ENCODE results near the gene THSD8.

The THSD8 gene

DNA sequence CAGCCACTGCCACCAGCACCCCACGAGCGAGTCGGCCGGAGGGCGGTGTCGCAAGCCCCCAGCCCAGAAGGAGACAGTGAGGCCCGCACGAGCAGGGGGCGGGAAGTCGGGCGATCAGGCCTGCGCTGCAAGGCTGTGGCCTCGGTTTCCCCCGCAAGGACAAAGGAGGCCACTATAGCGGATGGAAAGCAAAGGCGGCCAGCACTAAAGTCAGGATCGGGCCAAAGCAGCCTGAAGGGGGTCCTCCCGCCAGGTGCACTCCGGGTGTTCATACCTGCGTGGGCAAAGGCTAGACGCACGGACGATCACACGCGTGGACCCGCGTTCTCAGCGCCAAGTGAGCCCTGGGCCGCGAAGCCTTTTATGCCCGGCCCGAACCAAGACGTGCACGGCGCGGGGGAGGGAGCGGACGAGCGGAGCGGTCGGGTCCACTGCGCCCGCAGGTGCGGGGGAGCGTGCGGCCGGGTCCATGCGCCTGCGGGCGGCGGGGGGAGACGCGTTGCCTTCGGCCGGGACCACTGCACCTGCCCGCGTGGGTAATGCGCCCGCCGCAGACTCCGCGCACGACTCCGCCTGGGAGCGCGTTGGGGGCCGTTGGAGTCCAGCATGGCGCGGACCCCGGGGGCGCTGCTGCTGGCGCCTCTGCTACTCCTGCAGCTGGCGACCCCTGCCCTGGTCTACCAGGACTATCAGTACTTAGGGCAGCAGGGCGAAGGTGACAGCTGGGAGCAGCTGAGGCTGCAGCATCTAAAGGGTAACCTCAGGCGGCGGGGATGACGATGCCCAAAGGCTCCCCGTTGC, at the start of gene THSD8, which contains the start of gene PRDX2:
THSD8 (plus strand) TSS at position 604 of the 801 bp plus-strand sequence; CDS start at position 607, 3 bp downstream.
PRDX2 (minus strand) TSS at position 335 of the 801 bp plus-strand sequence. CDS start 539 bp downstream, outside the sequence.
- peak within 1 kb of the TSS; percentile 69 for H3K4me3 ChIP-seq (ENCODE audit: low read length)
- TF ChIP-seq ZNF274 (IDR thresholded peaks at IDR 0.05; ENCODE audit: low read depth, low read length), result no peak

DNA sequence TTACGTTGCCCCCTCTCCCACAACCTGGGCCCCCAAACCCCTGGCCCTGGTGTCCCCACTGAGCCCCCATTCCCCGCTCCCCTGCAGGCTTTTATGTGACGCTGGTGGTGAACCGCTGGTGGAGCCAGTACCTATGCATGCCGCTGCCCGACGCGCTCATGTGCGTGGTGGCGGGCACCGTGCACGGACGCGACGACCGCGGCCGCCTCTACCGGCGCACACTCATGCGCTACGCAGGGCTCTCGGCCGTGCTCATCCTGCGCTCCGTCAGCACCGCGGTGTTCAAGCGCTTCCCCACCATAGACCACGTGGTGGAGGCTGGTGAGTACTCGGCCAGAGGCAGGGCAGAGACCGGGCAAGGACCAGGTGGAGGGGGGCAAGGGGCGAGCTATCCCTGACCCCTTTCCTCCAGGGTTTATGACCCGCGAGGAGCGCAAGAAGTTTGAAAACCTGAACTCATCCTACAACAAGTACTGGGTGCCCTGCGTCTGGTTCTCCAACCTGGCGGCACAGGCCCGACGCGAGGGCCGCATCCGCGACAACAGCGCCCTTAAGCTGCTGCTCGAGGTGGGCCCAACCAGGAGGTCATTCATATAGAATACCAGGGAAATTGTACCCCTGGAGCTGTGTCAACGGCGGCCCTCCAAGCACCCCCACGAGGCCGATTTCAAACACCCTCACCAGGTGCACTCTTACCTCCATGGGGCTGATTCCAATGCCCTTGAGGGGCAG, 47.2 kb upstream of the THSD8 start:
- no peak for TF ChIP-seq ZNF274 (IDR thresholded peaks at IDR 0.05; ENCODE audit: low read depth, low read length)
- H3K4me3 ChIP-seq (ENCODE audit: low read length), result no peak overlapping the region

DNA sequence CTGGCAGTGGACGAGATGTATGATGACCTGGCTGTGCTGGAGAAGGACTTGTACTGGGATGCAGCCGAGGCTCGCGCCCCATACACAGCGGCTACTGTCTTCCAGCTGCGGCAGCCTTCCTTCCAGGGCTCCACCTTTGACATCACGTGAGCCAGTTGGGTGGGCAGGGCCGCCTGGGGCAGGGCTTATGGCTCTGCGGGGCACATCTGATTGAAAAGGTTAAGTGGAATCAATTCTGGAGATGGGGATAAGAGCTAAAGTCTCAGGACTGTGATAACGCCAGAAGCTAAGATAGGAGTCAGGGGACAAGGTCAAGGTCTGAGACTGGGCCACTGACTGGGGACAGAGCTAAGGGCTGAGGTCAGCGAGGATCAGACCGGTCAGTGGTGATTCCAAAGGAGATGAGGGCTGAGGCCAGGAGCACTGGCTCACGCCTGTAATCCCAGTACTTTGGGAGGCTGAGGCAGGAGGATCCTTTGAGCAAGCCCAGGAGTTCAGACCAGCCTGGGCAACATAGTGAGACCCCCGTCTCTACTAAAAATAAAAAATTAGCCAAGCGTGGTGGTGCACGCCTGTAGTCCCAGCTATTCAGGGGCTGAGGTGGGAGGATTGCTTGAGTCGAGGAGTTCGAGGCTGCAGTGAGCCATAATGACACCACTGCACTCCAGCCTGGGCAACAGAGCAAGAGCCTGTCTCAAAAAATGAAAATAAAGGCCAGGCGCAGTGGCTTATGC, 45.6 kb upstream of the THSD8 start:
- TF ChIP-seq ZNF274 (IDR thresholded peaks at IDR 0.05; ENCODE audit: low read depth, low read length), result no peak
- no peak overlapping the region for H3K4me3 ChIP-seq (ENCODE audit: low read length)

DNA sequence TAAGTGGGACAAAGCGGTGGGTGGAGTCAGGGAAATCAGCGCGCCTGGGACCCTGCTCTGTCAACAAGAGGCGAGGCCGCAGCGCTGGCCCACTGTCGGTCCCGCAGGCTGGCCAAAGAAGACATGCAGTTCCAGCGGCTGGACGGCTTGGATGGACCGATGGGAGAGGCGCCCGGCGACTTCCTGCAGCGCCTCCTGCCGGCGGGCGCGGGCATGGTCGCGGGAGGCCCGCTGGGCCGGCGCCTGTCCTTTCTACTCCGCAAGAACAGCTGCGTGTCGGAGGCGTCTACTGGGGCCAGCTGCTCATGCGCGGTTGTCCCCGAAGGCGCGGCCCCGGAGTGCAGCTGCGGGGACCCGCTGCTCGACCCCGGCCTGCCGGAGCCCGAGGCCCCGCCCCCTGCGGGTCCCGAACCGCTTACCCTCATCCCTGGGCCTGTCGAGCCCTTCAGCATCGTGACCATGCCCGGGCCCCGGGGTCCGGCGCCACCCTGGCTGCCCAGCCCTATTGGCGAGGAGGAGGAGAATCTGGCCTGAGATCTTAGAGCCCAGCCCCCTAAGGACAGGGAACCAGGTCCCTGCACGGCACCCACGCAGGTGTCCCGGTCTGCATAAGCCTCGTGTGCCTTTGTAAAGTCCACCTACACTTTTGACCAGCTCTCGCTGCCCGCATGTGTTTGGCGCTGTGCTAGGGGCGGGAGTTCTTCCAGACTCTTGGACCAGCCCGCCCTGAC, 44.2 kb upstream of the THSD8 start:
- H3K4me3 ChIP-seq (ENCODE audit: low read length), result no peak overlapping the region; the same call in 1 of the 2 replicates
- TF ChIP-seq ZNF274 (IDR thresholded peaks at IDR 0.05; ENCODE audit: low read depth, low read length), result no peak

DNA sequence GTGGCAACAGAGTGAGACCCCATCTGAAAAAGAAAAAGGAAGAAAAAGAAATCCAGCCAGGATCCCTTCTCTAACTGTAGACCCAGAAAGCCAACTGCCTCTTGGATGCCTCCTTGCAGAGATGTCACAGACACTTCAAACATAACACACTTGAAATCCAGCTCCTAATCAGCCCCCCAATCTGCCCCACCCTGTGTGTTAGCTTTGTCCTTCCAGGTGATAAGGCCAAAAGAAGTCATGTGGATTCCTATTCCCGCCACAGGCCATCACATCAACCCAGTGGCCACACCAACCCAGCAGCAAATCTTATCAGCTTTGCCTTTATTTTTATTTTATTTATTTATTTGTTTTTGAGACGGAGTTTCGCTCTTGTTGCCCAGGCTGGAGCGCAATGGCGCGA, 42.2 kb upstream of the THSD8 start:
- no peak for TF ChIP-seq ZNF274 (IDR thresholded peaks at IDR 0.05; ENCODE audit: low read depth, low read length)
- no peak overlapping the region for H3K4me3 ChIP-seq (ENCODE audit: low read length)

DNA sequence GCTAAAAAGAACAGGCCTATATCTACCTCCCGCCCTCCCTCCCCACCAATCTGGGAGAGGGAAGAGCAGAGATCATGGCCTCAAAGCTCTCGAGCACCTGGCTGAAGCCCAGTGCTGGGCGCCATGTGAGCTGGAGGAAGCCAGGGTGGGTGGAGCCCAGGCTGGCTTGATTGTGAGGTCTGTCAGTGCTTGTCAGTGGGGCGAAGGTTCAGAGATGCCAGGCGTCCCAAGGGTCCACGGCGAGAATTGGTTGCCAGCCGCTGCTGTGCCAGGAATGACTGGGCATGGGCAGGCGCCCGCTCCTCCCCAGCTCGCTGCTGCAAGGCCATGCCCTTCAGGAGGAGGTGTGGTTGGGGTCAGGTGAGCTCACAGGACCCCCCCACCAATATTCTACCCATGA, 38.8 kb upstream of the THSD8 start:
- H3K4me3 ChIP-seq (ENCODE audit: low read length), result no peak overlapping the region
- no peak for TF ChIP-seq ZNF274 (IDR thresholded peaks at IDR 0.05; ENCODE audit: low read depth, low read length)

DNA sequence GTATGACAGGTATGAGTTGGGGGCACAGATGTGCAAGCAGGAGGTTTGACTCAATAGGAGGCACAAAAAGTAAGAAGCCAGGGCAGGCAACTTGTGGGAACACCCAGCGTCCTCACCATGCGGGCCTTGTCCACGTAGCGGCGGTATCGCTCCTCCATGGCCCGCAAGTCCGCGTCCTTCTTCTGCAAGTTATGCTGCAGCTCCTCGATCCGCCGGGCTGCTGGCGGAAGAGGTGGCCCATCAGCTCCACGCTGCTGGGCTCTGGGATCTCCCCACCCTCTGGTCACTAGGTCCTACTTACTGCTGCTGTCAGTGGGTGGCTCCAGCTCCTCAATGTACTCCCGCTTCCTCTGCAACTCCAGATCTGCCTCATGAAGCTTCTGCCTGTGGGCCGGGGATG, 37.2 kb upstream of the THSD8 start:
- TF ChIP-seq ZNF274 (IDR thresholded peaks at IDR 0.05; ENCODE audit: low read depth, low read length), result no peak

DNA sequence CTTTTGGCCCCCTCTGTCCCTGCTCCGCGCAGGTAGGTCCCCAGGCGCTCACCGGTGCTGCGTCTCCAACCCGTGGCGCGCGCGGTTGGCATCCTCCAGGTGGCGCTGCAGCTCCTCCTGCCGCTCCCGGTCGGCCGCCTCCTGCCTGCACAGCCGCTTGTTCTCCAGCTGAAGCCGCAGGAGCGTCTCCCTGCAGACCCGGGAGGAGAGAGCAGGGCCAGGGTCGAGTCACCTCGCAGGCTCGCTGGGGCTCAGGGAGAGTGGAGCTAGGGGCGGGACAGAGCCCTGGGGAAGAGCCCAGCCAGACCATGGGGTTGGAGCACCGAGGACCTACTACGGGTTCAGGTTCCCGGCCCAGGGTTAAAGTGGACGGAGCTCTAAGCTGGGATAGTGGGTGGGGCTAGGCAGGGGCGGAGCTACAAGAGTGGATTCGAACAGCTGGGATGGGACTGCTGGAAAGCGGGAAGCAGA, 35.8 kb upstream of the THSD8 start:
- TF ChIP-seq ZNF274 (IDR thresholded peaks at IDR 0.05; ENCODE audit: low read depth, low read length), result no peak
- no peak overlapping the region for H3K4me3 ChIP-seq (ENCODE audit: low read length)

More for the DNA sequence above, 37.2 kb upstream of the THSD8 start:
- no peak overlapping the region for H3K4me3 ChIP-seq (ENCODE audit: low read length)

DNA sequence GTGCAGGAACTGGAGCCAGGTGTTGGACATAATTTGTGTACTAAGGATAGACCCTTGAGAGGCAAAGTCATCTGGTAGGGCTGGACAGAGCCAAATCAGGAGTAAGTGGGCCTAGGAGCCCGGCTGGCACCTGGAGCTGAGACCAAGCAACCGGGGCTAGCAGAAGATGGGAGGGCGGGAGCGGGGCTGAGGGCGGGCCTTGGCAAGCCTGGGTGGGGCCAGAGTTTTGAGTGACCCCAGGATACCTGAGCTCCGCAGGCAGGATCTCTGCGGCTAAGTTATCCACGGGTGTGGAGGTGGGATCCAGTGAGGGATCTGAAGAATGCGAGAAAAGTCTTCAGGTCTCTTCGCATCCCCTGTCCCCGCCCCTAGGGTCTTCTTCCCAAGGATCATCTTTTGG, 34.7 kb upstream of the THSD8 start:
- TF ChIP-seq ZNF274 (IDR thresholded peaks at IDR 0.05; ENCODE audit: low read depth, low read length), result no peak
- no peak overlapping the region for H3K4me3 ChIP-seq (ENCODE audit: low read length)

DNA sequence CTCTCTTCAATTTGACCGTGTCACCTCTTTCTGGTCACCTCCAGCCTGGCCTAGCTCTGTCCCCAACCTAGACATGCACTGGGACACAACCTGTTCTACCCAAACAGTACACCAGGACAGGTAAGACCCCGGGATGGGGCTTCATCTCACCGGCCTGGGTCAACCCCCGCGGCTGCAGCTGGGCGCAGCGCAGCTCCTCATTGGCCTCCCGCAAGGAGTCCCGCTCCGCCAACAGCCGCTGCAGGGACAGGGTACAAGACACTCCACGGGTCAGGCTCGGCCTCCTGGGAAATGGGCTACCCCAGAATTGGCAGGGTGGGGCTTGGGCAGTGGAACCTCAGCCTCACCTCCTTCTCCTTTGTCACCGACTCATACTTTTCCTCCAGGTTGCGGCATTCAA, 34.2 kb upstream of the THSD8 start:
- no peak for TF ChIP-seq ZNF274 (IDR thresholded peaks at IDR 0.05; ENCODE audit: low read depth, low read length)
- H3K4me3 ChIP-seq (ENCODE audit: low read length), result no peak overlapping the region

DNA sequence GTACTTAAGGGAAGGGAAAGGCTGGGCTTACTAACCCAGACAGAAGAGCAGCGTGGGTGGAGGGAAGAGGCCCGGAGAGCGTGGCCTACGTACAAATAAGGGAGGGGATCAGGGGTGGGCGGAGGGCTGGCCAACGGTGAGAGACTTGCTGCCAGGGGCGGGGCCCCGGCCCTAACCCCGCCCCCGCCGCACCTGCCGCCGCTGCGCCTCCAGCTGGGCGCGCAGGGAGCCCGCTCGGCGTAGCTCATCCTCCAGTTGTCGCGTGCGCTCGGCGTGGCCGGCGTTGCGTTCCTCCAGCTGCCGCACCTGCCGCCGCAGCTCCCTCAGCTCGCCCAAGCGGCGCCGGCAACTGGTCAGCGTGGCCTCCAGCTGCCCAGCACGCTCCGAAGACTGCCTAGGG, 32.2 kb upstream of the THSD8 start:
- no peak for TF ChIP-seq ZNF274 (IDR thresholded peaks at IDR 0.05; ENCODE audit: low read depth, low read length)
- H3K4me3 ChIP-seq (ENCODE audit: low read length), result no peak overlapping the region

DNA sequence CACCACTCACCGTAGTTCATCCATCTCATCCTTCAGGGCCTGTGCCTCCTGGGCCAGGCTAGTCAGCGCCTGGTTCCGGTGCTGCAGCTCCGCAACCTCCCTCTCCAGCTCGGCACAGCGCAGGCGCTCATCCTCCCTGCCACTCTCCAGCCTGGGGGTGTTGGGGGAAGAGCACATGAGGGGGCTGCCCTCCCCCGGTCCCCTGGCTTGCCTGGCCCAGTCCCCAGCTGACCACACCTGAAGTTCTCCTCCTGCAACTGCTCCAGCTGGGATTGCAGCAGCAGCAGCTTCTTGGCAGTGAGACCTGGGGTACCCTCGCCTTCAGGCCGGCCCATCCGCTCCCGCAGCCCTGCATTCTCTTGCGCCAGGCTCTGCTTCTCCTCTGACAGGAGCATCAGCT, 30.9 kb upstream of the THSD8 start:
- H3K4me3 ChIP-seq (ENCODE audit: low read length), result no peak overlapping the region
- TF ChIP-seq ZNF274 (IDR thresholded peaks at IDR 0.05; ENCODE audit: low read depth, low read length), result no peak

DNA sequence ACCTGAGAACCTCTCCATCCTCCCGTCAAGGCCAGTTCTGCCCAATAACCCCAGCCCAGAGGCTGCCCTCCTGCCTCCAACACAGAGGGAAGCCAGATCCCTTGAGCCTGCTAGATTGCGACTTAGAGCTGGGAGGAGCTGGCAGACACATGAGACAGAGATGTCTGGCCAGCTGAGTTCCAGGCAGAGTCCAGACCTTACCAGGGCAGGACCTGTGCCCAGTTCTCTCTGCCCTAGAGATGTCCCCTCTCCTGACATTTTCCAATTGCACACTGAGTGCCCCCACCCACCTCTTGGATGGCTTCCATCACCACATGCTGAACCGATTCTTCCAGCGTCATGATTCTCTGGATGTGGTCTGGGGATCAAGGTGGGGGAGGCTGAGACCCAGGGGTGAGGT, 29.5 kb upstream of the THSD8 start:
- H3K4me3 ChIP-seq (ENCODE audit: low read length), result no peak overlapping the region
- TF ChIP-seq ZNF274 (IDR thresholded peaks at IDR 0.05; ENCODE audit: low read depth, low read length), result no peak

DNA sequence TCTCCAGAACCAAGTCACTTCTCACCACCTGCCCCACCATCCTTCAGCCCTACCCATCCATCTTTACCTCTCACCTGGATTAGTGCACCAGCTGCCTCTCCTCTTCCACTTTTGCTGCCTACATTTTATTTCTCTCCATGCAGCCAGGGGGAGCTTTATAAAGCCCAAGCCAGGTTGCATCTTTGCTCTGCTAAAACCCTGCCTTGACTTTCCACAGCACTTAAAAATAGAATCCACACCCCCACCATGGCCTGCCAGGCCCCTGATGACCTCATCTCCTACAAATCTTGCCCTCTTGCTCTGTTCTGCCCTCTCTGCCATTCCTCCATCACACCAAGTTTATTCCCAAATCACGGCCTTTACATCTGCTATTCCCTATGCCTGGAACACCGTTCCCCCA, 28.3 kb upstream of the THSD8 start:
- no peak for TF ChIP-seq ZNF274 (IDR thresholded peaks at IDR 0.05; ENCODE audit: low read depth, low read length)

More for the DNA sequence above, 28.3 kb upstream of the THSD8 start:
- no peak overlapping the region for H3K4me3 ChIP-seq (ENCODE audit: low read length)
